HG03432 (cell line): Measurements from ENCODE around the gene CNNM1.
A peak's percentile ranks its signal among the peaks of the same experiment; 100 is the strongest.

Experiments
- ATAC-seq: cut with Tn5 transposase; IDR thresholded peaks from one replicate; pipeline ENCODE4 v1.9.1; 2021; ENCODE audit warnings: mild to moderate bottlenecking, moderate library complexity; ENCODE audit not compliant: unreplicated experiment

Gene CNNM1

GRCh38 chr10:99329304-99329553 lies at the start of gene CNNM1:
TSS of gene CNNM1 (plus strand) at chr10:99329356. CDS start at chr10:99329388, 32 bp downstream.
- peak; percentile 86 for ATAC-seq

DNA sequence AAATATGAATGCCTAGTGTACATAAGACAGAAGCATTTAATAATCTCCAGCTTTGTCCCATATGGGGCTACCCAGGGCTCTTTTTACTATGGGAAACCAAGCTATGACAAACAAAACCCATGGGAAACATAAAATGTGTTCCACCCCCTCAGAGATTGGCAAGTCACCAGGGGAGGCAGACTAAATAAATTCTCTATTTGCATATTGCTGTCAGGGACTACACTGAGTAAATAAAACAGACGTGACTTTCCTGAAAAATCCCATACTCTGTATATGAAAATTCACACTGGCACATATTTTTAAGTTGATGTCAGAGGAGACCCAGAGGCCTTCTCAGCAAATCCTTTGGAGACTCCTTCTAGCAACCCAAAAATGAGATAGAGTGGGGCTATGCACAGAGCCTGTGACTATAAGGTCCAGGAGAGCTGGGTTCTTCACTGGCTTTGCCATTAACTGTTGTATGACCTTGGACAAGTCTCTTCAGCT lies 49.5 kb upstream of the CNNM1 start:
- peak; percentile 48 for ATAC-seq

DNA sequence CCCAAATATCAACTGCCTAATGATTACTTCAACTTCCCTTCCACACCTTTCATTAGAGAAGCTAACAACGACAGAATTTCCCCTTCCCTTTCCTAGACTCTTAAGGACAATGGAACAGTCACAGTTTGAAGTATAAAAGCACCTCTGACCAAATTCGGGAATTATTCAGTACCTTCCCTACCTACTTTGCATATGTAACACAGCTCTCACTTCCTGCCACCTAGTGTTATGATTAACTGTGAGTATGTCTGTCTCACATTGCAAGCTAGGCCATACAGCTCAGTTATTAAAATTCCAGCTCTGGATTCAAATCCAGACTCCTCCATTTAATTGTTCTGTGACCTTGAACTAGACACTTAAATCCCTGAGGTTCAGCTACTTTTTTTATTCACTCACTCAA lies 48.7 kb upstream of the CNNM1 start:
- peak; percentile 90 for ATAC-seq

GRCh38 chr10:99285881-99286280 lies 43.3 kb upstream of the CNNM1 start:
- ATAC-seq, result no peak

DNA sequence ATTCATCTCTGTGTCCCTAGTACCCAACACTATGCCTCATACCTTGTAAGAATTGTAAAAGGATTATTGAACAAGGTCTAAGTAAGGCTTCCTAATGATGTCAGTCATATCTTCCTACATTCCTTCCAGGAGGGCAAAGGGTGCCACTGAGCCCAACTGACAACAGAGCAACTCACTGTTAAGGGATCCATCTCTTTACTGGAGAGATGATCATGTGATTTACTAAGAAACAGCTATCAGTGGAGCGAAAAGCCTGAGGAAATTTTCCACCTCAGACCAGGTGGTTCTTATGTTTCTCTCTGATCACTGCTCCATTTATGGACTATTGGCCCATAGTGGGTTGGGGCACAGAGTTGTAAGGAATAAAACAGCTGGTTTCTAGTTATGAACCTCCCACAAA lies 38.9 kb upstream of the CNNM1 start:
- ATAC-seq, result no peak

- no peak for ATAC-seq
These were observed 37.0 kb upstream of the CNNM1 start for GRCh38 chr10:99292159-99292558.

GRCh38 chr10:99296605-99297004 lies 32.6 kb upstream of the CNNM1 start:
- ATAC-seq, result no peak

GRCh38 chr10:99297033-99297432 lies 32.1 kb upstream of the CNNM1 start:
- no peak for ATAC-seq

DNA sequence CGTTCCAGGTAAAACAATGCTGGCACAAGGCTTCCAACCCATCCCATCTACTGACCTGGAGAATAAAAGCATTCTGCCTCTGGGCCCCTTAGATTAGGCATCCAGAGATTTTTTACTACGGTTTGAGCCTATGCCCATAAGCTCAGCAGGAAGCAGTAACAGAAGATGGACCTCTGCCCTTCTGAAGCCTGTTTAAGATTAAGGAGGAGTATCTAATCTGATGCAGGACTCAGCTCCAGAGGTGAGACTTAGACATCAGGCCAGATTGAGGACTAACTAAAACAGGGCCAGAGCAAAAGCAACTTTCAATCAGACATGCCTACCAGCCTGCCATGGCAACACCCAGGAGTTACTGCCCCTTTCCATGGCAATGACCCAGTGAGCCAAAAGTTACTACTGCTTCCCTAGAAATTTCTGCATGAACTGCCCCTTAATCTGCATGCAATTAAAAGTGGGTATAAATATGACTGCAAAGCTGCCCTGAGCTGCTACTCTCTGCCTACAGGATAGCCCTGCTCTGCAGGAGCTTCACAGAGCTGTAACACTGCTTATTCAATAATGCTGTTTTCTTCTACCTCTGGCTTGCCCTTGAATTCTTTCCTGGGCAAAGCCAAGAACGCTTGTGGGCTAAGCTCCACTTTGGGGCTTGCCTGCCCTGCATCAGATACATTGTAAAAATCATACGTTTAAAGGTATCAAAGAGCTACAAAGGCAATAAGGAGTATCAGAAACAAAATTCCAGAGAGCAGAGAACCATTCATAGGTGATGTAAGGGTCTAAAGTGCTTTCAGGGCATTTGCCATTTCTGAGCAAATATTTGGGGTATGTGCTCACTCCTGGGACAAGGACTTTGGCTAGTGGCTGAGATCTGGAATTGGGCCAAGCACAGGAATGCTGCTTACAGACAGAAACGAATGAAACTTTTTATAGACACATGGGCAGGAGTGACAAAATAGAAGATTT lies 25.0 kb upstream of the CNNM1 start:
- ATAC-seq, result no peak

GRCh38 chr10:99304862-99305229 lies 24.3 kb upstream of the CNNM1 start:
- ATAC-seq, result no peak

DNA sequence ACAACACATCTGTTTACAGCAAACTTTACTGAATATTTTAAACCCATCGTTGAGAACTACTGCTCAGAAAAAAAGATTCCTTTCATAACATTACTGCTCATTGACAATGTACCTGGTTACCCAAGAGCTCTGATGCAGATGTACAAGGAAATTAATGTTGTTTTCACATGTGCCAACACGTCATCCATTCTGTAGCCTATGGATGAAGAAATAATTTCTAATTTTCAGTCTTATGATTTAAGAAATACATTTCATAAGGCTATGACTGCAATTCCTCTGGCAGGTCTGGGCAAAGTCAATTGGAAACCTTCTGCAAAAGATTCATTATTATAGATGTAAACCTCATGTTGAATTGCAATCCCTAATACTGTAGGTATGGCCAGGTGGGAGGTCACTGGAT lies 16.7 kb upstream of the CNNM1 start:
- ATAC-seq, result no peak

DNA sequence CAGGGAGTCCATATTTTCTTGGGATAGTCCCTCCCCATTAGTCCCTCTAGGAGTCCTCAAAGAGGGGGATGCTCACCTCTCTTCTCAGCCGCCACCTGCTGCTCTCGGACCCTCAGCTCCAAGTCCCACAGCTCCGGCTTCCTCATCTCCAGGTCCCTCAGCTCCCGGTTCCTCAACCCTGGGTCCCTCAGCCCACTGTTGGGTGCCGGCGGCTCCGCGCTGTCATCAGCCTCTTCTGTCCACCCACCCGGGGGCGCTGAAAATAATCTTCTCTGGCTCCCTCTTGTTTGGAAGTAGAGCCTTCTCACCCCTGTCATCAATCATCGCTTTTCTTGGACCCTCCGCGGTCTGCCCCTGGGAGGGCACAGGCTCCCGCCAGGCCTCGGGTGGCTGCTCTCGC lies 13.3 kb upstream of the CNNM1 start:
- ATAC-seq, result no peak

- no peak for ATAC-seq
These were observed 12.8 kb upstream of the CNNM1 start for GRCh38 chr10:99316374-99316773.

DNA sequence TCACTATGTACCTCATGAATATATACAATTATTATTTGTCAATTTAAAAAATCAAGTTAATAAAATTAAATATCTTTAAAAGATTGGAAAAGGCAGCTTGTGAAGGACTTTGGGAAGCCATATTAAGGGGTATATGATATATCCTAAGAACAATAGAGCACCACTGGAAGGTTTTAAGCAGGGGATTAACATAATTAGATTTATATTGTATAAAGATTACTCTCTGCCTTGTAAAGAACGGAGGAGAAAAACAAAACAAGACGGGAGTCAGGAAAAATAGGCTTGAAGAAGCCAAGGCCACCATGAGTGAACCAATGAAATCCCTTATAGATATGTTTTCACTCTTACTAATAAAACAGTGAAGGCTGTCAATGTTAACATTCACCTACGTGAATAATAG lies 11.1 kb upstream of the CNNM1 start:
- no peak for ATAC-seq

- ATAC-seq, result no peak
These were observed 10.7 kb upstream of the CNNM1 start for GRCh38 chr10:99318475-99318874.

- ATAC-seq, result no peak
These were observed 3.9 kb upstream of the CNNM1 start for GRCh38 chr10:99325281-99325680.

DNA sequence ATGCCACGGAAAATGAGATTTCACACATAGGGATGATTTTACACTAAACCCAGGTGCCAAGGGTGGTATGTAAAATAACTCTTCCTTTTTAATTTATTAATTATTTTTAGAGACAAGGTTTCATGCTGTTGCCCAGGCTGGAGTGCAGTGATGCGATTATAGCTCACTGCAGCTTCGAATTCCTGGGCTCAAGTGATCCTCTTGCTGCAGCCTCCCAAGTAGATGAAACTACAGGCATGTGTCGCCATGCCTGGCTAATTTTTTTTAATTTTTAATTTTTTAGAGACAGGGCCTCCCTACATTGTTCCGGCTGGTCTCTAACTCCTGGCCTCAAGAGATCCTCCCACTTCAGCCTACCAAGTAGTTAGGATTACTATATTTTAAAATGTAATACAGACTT lies 2.3 kb upstream of the CNNM1 start:
- ATAC-seq, result no peak

DNA sequence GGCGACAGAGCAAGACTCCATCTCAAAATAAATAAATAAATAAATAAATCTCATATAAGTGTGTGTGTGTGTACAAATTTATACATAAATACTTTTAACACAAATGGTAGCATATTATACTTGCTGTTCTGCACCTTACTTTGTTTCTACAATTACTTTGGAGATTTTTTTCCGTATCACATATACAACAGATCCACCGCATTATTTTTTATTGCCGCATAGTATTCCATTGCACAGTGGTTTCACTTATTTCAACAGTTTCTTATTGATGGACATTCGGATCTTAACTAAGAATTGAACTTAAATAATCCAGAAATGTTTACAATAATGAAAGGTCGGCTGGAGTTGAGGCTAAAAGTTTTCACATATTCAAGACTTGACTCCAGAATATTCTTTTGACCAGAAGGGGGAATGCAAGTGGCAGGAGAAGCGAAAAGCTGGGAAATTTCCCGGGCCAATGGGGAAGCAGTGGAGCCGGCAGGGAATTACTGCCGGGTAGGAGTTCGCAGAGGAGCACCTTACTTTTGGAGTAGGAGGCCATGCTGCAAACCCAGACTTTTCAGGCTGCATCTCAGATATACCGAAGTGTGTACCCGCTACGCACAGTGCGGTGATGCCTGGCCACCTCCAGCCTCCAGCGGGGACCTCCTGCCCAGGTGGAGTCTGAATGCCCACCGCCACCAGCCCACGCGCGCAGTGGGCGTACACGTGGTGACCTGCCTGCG lies 415 bp upstream of the CNNM1 start:
- no peak for ATAC-seq

- ATAC-seq, result peak; percentile 51
These were observed 594 bp downstream of the CNNM1 start for GRCh38 chr10:99329554-99330346.

DNA sequence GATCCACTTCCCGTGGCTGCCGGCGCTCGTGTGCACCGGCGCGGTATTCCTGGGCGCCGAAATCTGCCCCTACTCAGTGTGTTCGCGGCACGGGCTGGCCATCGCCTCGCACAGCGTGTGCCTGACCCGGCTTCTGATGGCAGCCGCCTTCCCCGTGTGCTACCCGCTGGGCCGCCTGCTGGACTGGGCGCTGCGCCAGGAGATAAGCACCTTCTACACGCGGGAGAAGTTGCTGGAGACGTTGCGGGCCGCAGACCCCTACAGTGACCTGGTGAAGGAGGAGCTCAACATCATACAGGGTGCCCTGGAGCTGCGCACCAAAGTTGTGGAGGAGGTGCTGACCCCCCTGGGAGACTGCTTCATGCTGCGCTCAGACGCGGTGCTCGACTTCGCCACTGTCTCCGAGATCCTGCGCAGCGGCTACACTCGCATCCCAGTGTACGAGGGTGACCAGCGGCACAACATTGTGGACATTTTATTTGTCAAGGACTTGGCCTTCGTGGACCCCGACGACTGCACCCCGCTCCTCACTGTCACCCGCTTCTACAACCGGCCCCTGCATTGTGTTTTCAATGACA lies 1.3 kb downstream of the CNNM1 start:
- ATAC-seq, result peak; percentile 15

DNA sequence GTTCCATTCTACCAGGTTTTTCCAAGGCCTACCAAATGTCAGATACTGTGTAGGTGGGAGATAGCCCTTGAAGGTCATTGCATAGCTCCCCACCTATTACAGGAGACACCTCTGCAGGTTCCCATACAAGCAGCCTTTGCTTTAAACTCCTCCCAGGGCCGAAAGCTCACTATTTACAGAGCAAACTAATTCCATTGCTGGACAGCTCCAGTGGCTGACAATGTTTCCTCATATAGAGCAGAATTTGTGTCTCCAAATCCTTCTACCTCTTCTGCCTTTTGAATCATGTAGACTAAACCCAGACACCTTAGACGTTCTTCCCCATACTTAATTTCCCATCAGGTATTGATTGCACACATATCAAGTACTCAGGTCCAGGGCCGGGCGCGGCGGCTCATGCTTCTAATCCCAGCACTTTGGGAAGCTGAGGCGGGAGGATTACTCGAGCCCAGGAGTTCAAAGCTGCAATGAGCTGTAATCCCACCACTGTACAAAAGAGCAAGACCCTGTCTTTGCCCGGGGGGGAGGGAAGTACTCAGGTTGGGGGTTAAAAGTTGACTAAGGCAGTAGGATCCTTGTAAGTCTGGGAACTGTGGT lies 2.1 kb downstream of the CNNM1 start:
- ATAC-seq, result no peak
